GM12872 (cell line): ENCODE data around the gene TRMT2B.

Source experiments
- TF ChIP-seq, protein P1 (sequence below): IDR thresholded peaks from 3 replicates; pipeline ENCODE4 v1.5.1; 2011; ENCODE audit warnings: low read depth, mild to moderate bottlenecking, low read length, moderate library complexity; ENCODE audit not compliant: insufficient read depth

Gene TRMT2B

DNA sequence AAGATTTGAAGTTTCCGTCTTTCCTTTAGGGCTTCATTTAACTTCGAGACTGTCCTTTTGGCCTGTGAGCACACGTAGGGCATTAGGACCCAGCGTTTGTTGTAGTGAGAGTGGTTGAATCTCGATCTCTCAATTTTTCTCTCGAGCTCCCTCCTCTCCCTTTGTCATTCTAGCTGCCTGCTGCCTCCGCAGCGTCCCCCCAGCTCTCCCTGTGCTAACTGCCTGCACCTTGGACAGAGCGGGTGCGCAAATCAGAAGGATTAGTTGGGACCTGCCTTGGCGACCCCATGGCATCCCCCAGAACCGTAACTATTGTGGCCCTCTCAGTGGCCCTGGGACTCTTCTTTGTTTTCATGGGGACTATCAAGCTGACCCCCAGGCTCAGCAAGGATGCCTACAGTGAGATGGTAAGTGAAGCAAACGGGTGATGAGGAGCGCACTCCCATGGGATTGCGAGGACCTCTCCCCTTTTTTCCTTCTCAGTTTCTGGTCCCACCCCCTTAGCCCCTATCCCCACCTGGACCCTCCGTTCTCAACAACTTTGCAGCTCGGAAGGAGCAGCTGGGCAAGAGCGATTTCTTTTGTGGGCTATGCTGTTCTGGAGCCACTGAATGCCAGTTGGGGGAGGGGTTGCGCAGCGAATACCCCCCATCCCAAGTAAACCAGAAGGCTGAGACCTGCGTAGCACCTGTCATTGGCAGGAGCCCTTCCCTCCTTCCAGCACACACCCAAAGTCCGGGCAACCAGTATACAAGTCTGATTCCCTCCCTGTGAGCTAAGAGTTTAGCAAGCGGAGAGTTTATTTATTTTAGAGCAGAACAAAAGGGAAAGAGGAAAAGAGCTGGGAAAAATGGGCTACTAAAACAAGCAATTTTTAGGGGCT, 27.0 kb upstream of the TRMT2B start, which contains the start of gene TMEM35A:
TMEM35A (plus strand) TSS at position 164 of the 883 bp plus-strand sequence; CDS start at position 288, 124 bp downstream.
- TF ChIP-seq, protein P1, sequence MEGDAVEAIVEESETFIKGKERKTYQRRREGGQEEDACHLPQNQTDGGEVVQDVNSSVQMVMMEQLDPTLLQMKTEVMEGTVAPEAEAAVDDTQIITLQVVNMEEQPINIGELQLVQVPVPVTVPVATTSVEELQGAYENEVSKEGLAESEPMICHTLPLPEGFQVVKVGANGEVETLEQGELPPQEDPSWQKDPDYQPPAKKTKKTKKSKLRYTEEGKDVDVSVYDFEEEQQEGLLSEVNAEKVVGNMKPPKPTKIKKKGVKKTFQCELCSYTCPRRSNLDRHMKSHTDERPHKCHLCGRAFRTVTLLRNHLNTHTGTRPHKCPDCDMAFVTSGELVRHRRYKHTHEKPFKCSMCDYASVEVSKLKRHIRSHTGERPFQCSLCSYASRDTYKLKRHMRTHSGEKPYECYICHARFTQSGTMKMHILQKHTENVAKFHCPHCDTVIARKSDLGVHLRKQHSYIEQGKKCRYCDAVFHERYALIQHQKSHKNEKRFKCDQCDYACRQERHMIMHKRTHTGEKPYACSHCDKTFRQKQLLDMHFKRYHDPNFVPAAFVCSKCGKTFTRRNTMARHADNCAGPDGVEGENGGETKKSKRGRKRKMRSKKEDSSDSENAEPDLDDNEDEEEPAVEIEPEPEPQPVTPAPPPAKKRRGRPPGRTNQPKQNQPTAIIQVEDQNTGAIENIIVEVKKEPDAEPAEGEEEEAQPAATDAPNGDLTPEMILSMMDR = no peak

DNA sequence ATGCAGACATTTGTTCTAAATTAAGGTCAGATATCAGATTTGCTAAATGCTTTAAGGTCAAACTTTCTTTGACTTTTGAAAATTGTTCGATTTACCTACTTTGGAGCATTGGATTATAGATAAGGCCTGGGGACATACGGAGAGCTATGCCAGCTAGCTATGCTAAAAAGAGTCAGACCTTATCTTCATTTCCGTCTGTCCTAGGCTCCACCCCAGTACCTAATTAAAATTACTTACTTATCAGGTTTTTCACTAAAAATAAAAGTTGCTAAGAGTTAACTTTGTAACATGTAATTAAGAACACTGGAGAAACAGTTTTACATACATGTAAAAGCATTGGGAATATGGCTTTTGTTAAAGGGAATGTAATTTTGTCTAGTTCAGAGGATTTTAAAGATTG, 19.7 kb upstream of the TRMT2B start:
- TF ChIP-seq, protein P1 = no peak

DNA sequence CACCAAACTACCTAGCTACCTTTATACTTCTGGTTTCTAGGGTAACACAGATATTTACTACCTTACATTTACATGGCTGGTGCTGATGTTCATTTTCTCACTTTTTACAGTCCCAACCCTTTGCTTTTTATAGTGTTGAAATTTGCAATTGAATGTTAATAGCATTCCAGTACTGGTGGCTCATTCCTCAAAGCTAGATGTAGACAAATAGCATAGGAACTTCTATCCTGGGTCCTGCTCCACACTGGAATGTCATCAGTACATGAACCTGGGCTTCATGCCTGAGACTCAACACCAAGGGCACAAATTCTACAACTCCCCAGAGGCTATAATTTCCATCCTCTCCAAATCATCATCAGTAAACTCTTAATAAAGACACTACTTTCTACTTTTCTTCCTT, 10.3 kb upstream of the TRMT2B start:
- TF ChIP-seq, protein P1 = no peak

DNA sequence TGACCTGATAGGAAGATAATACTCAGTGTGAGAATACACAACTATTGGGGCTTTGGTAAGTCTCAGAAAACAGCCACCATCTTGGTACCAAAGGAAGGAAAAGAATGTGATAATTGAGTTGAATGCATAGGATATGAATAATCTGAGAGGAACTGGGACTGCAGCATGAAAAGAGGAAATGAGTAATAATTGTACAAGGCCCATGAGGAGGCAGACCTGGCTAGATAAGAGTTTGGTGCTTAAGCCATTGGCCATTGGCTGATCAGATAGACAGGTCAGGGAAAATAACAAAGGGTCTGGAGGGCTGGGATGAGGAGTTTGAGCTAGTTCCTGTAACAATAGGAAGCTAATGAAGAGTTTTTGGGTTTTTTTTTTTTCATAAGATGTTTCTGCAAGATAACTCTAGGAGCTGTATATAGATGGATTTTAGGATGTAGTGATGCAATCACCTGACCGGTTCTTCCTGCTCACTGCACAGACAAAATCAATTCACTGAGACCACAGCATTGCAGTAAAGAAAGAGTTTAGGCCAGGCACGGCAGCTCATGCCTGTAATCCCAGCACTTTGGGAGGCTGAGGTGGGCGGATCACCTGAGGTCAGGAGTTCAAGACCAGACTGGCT, 5.3 kb upstream of the TRMT2B start:
- TF ChIP-seq, protein P1 = no peak

DNA sequence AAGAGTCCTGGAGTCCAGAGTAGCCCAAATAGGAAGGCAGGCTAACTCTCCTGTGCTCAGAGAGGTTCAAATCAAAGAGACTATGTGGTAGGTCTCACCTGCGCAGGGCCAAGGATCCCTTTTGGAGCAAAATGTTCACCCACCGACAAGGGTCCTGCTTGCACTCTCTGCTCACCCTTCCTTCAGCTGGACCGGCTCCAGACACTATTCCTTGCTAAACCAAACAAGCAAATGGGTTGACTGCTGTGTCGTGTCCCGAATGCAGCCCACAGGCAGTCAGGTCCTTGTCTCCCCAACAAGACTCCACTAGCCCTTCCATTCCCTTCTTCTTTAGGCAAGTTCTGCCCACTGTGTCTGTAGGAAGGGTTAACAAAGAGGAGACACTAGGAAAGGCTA, 760 bp downstream of the TRMT2B start:
- TF ChIP-seq, protein P1 = no peak

DNA sequence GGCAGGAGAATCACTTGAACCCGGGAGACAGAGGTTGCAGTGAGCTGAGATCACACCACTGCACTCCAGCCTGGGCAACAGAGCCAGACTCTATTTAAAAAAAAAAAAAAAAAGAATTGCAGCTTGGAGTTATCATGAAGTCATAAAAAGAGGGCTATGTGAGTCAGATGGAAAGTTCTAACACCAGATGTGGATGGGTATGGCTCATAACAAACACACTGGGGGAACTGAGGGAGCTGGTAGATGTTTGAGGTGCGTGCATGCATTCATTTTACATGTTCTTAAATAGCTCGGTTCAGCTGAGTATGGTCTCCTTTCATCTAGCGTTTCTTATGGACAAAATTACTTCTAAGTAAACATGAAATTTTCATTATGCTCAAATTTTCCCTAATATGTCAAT, 11.7 kb downstream of the TRMT2B start:
- TF ChIP-seq, protein P1 = no peak

DNA sequence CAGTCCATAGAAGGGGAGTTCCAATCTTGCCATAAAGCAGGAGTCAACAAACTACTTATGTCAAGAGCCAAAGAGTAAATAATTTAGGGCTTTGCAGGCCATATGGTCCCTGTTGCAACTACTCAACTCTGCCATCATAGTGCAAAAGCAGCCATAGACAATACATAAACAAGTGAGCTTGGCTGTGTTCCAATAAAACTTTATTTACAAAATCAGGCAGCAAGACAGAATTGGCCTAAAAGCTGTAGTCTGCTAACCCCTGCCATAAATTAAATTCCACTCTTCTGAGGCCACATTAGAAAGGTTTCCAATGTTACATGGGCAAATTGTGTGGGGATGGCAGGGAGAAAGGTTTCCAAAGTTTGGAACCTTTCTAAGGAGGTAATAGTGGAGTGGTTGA, 14.7 kb downstream of the TRMT2B start:
- TF ChIP-seq, protein P1 = no peak
